Measurements from ENCODE around the gene PEPD.

Gene PEPD

GRCh38 chr19:33436360-33437345 lies 84.9 kb downstream of the PEPD start:
- H3K27ac ChIP-seq, result no peak overlapping the region
- no peak for TF ChIP-seq ZFX (IDR thresholded peaks at IDR 0.05; ENCODE audit: borderline replicate concordance)
- no peak for TF ChIP-seq CTCF (IDR thresholded peaks at IDR 0.05)

- no peak overlapping the region for H3K27ac ChIP-seq
- no peak for TF ChIP-seq CTCF (IDR thresholded peaks at IDR 0.05)
- TF ChIP-seq ZFX (IDR thresholded peaks at IDR 0.05; ENCODE audit: borderline replicate concordance), result no peak
Observed at GRCh38 chr19:33435706-33436359, 85.8 kb downstream of the PEPD start.

DNA sequence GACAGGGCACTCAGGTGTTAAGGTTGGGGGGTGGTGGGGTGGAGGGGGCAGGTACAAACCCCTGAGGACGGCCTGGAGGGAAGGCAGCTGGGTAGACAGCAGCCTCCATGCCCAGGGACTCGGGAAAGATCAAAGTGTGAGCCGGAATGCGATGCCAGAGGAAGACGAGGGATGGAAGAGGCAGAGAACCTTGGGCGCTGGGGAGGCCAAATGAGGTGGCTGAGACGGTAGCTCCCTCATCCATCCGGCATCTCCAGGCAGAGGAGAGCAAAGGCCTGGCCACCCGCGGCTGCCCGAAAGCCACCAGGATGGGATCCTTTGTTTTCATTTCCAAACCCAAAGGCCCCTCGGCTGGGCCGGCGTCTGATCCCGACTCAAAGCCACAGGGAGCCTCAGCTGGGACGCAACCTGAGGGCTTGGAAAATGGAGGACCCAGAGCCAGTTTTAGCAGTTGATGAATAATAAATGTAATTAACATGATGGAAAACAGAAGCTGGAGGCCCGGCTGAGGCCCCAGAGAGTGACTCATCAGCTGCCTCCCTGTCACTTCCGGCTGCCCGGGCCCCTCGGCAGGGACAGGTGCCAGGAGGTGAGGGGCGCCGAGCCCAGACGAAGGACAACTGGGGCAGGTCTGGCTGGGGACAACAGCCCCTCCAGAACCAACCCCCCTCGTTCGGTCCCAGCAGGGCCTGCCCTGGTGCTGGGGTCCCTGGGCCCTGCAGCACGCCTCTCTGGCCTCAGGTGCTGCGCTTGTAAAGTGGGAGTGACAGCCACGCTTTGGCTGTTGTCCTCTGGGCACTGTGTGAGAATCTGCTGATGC lies 86.5 kb downstream of the PEPD start:
- TF ChIP-seq ZFX (IDR thresholded peaks at IDR 0.05; ENCODE audit: borderline replicate concordance) (no peak), CTCF (IDR thresholded peaks at IDR 0.05) (no peak)
- H3K27ac ChIP-seq, result no peak overlapping the region

- no peak for TF ChIP-seq CTCF (IDR thresholded peaks at IDR 0.05)
- TF ChIP-seq ZFX (IDR thresholded peaks at IDR 0.05; ENCODE audit: borderline replicate concordance), result no peak
- no peak overlapping the region for H3K27ac ChIP-seq
Observed at GRCh38 chr19:33434069-33434885, 87.3 kb downstream of the PEPD start.

- TF ChIP-seq ZFX (IDR thresholded peaks at IDR 0.05; ENCODE audit: borderline replicate concordance) (no peak), CTCF (IDR thresholded peaks at IDR 0.05) (no peak)
- H3K27ac ChIP-seq, result no peak overlapping the region
Observed at GRCh38 chr19:33432446-33433170, 89.0 kb downstream of the PEPD start.

- no peak overlapping the region for H3K27ac ChIP-seq
- TF ChIP-seq ZFX (IDR thresholded peaks at IDR 0.05; ENCODE audit: borderline replicate concordance), result no peak
Observed at GRCh38 chr19:33432015-33432414, 89.6 kb downstream of the PEPD start.
